Brain microvascular endothelial cell (primary cell): ENCODE measurements around the gene UNKL.

Source experiments
- DNase-seq: peaks from one replicate; pipeline ENCODE4 v3.0.0-alpha.2; 2020
- H3K27ac ChIP-seq: fragments of 250-450 bp; sonication (Bioruptor Pico); 2 replicates; pipeline ENCODE4 v1.5.1; 2020; ENCODE audit warnings: mild to moderate bottlenecking, moderate library complexity
- H3K27me3 ChIP-seq: fragments of 250-450 bp; sonication (Bioruptor Pico); replicated peaks from 2 replicates; pipeline ENCODE4 v1.5.1; 2020; ENCODE audit warnings: mild to moderate bottlenecking
- H3K36me3 ChIP-seq: fragments of 250-450 bp; sonication (Bioruptor Pico); replicated peaks from 2 replicates; pipeline ENCODE4 v1.5.1; 2020; ENCODE audit warnings: mild to moderate bottlenecking
- H3K4me3 ChIP-seq: 2 replicates; pipeline ENCODE4 v1.5.1; 2011; ENCODE audit warnings: low read depth, mild to moderate bottlenecking, control low read depth, low read length, moderate library complexity
- CTCF ChIP-seq: IDR thresholded peaks from 2 replicates; pipeline ENCODE4 v1.5.1; 2011; ENCODE audit warnings: low read depth, mild to moderate bottlenecking, moderate library complexity, low read length, control low read depth, inconsistent platforms; ENCODE audit errors: missing control alignments
- in situ Hi-C: cut with HindIII; loops from 2 replicates; pipeline ENCODE4 v1.10.0; 2017; ENCODE audit warnings: low sequenced_read_pairs, low pct_ligation_motif_present

Gene UNKL

DNA sequence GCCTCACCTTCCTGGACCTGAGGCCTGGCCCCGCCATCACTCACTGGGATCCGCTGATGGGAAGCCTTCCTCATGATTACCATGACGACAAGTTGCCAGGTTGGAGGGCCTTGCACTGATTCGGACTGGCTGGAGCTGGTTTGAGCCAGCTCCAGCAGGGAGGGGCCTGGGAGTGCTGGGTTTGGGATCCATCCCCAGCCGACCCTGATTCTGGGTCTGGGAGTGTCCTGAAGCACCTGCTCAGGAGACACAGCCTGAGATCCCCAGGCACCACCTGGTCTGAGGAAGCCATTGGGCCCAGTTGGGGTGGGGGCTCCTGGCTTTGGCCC lies 86.9 kb downstream of the UNKL start:
- Histone ChIP-seq H3K36me3 (peaks cover 24% of the 10 kb centered on the region), H3K4me3 (no peak overlapping the region), H3K27me3 (peaks cover 10% of the 10 kb centered on the region), H3K27ac (no peak overlapping the region)
- in situ Hi-C loops = no loop called here
- no peak for DNase-seq
- no peak for TF ChIP-seq CTCF

DNA sequence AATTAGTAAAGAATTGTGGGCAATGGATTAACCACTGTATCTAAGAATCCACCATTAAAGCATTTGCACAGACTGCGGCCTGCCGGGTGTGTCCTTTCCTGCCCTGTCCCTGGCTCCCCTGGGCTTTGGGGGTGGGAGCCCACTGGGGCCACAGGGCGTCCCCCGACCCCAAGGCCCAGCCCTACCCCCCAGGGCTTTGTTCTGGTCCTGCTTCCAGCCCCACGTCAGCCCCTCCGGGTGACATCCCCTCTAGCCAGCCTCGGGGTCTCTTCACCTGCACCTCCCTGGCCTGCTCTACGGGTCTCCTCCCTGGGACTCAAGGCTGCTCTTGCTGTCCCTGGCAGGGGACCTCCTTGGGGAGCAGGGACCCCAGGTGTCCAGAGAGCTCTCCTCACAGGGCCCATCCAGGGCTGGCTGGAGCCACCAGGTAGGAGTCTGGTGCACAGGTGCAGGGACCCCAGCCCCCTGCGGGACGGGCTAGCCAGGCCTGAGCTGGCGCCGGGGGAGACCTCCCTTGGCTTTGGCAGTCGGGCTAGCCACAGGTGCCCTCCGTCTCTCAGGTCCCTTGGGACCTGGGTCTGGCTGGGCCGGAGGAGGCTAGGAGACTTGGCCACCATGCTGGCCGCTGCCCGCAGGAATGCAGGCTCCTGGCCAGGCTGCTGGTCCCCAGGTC lies 87.4 kb downstream of the UNKL start:
- no peak overlapping the region for H3K4me3 ChIP-seq
- no peak overlapping the region for H3K27ac ChIP-seq
- H3K27me3 ChIP-seq = peaks cover 5% of the 10 kb centered on the region
- no peak for TF ChIP-seq CTCF
- no peak for DNase-seq
- peaks cover 27% of the 10 kb centered on the region for H3K36me3 ChIP-seq
- in situ Hi-C loops = no loop called here

DNA sequence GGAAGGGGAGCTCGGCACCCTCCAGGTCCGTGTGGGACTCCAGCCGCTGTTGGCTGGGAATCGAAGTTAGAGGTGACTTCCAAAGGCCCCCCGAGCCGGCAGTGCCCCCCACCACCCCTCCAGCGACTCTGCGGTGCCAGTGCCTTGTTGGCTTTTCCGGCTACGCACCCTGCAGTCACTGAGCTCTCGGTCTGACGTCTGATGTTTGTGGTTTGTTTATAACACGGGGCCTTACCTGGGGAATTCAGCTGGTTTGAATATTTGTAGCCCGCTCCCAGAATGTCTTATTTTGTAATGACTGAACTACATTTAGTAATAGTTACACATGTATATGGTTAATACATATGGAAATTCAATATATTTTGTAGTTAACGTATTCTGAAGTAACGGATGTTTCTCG lies 88.1 kb downstream of the UNKL start:
- H3K36me3 ChIP-seq = peaks cover 30% of the 10 kb centered on the region
- H3K4me3 ChIP-seq = no peak overlapping the region
- DNase-seq = no peak
- no peak for TF ChIP-seq CTCF
- H3K27me3 ChIP-seq = peaks cover 2% of the 10 kb centered on the region
- in situ Hi-C loops = no loop called here
- H3K27ac ChIP-seq = no peak overlapping the region

DNA sequence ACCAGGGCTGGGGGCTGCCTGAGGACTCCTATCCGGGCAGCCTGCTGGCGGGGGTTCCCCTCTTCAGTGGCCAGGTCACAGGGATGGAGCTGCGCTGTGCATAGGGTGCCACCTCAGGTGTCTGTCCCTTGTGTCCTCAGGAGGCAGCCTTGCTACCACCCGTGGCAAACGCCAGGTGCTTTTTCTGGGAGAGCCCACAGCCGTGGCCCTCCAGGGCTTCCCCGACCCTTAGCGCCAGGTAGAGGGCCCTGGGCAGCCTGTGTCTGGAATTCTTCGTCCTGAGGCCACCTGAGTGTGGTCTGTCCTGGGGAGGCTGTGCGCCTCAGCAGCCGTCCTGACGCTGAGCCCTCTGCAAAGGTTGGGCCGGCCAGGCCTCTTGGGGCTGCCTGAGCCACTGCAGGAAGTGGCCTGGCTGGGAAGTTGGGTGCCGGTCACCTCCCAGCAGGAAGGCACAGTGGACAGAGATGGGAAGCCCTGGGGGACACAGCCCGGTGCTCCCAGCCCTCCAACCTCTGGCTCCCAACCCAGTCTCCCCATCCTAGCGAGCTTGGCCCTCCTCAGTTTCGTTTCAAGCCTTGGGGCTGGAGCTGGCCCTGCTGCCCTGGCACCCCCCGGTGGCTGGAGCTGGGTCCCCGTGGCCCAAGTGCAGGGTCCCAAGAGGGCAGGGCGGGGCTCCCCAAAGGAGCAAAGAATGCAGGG lies 88.7 kb downstream of the UNKL start:
- H3K36me3 ChIP-seq = peaks cover 33% of the 10 kb centered on the region
- no peak overlapping the region for H3K27ac ChIP-seq
- no peak for TF ChIP-seq CTCF
- H3K27me3 ChIP-seq = no peaks in the 10 kb centered on the region
- in situ Hi-C loops = no loop called here
- H3K4me3 ChIP-seq = no peak overlapping the region
- DNase-seq = no peak

GRCh38 chr16:1325261-1325660 lies 89.2 kb downstream of the UNKL start:
- Histone ChIP-seq H3K4me3 (no peak overlapping the region), H3K27me3 (no peaks in the 10 kb centered on the region), H3K36me3 (peaks cover 39% of the 10 kb centered on the region), H3K27ac (no peak overlapping the region)
- TF ChIP-seq CTCF = no peak
- no peak for DNase-seq
- in situ Hi-C loops = no loop called here
